SIG-M5 treated with dmso at 0.1 percent for 504 hours (cell line): ENCODE measurements around the gene HNF4A.

Source experiments
- DNase-seq: peaks from one replicate; lab custom pipeline; 2025; ENCODE audit not compliant: unreplicated experiment; lab: John Stamatoyannopoulos, UW

HNF4A gene

GRCh38 chr20:44392088-44392775 is 36.7 kb downstream of the HNF4A start:
- DNase-seq: no peak

GRCh38 chr20:44392776-44393607 is 37.5 kb downstream of the HNF4A start:
- DNase-seq: no peak

GRCh38 chr20:44393608-44394451 is 38.3 kb downstream of the HNF4A start:
- no peak for DNase-seq

- DNase-seq: no peak
Observed at GRCh38 chr20:44394452-44394701, 38.9 kb downstream of the HNF4A start.

GRCh38 chr20:44394702-44395460 is 39.4 kb downstream of the HNF4A start:
- DNase-seq: no peak

GRCh38 chr20:44395461-44396340 is 40.2 kb downstream of the HNF4A start:
- no peak for DNase-seq

- no peak for DNase-seq
Observed at GRCh38 chr20:44396369-44397130, 41.1 kb downstream of the HNF4A start.

- no peak for DNase-seq
Observed at GRCh38 chr20:44398335-44398734, 42.8 kb downstream of the HNF4A start.

GRCh38 chr20:44399446-44399845 is 43.9 kb downstream of the HNF4A start:
- DNase-seq: no peak

GRCh38 chr20:44400671-44400969 is 45.1 kb downstream of the HNF4A start:
- DNase-seq: no peak

GRCh38 chr20:44400970-44401769 is 45.7 kb downstream of the HNF4A start:
- DNase-seq: no peak

- no peak for DNase-seq
Observed at GRCh38 chr20:44401770-44402390, 46.4 kb downstream of the HNF4A start.

GRCh38 chr20:44402391-44403193 is 47.1 kb downstream of the HNF4A start:
- DNase-seq: no peak

- no peak for DNase-seq
Observed at GRCh38 chr20:44403194-44404112, 48.0 kb downstream of the HNF4A start.

- no peak for DNase-seq
Observed at GRCh38 chr20:44404204-44405181, 49.0 kb downstream of the HNF4A start.
